ENCODE data around the gene YES1. TPM values are rescaled to one million over a fixed set of nuclear protein-coding genes. Genes with fewer than 3 reads are reported as not detected.

YES1 gene
- polyA plus RNA-seq, 1 donor (not counting 4 experiments of a cell fraction or from before 2014, with no cell fraction given), result 22.9 TPM

DNA sequence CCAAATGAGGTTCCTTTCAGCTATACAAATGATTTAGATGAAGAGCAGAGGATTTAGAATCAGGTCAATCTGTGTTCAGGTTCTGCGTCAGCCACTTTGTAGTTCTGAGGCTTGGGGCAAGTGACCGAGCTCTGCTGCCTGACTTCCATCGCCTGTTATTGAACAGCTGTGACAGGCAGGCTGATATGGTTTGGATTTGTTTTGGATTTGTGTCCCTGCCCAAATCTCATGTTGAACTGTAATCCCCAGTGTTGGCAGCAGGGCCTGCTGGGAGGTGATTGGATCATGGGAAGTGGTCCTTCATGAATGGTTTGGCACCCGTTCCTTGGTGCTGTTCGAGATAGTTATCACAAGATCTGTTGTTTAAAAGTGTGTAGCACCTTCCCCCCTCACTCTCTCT lies 136.0 kb downstream of the YES1 start:
- H4K20me1 ChIP-seq (ENCODE audit: control insufficient read depth, extremely low read depth, insufficient read depth, low read length), result no peaks in the 10 kb centered on the region
- no peaks in the 10 kb centered on the region for H3K9me3 ChIP-seq (ENCODE audit: control insufficient read depth, low read depth, low read length)
- H3K36me3 ChIP-seq (ENCODE audit: control insufficient read depth in 2 of 2, extremely low read depth in 1 of 2, insufficient read depth in 2 of 2, low read length in 2 of 2), result peaks cover 22 to 35% of the 10 kb centered on the region in 2 experiments
- H3K9ac ChIP-seq (ENCODE audit: control insufficient read depth, extremely low read depth, insufficient read depth, low read length), result no peak overlapping the region
- FAIRE-seq, result no peak
- H3K4me3 ChIP-seq (ENCODE audit: control insufficient read depth in 2 of 3, extremely low read depth in 1 of 3, insufficient read depth in 2 of 3, low read depth in 1 of 3, low read length in 3 of 3), result no peak overlapping the region
- dilution Hi-C loops (cut with MboI; ENCODE audit: extremely low pct_ligation_motif_present, low sequenced_read_pairs), result no loop called here
- H3K27ac ChIP-seq (ENCODE audit: control insufficient read depth, insufficient read depth, low read length), result no peak overlapping the region
- no peaks in the 10 kb centered on the region for H3K9me1 ChIP-seq (ENCODE audit: control insufficient read depth, extremely low read depth, insufficient read depth, low read length)
- H3K4me1 ChIP-seq (ENCODE audit: control insufficient read depth, extremely low read depth, insufficient read depth, low read length), result no peaks in the 10 kb centered on the region
- H2AFZ ChIP-seq (ENCODE audit: control insufficient read depth, low read length), result no peak overlapping the region
- H3K4me2 ChIP-seq (ENCODE audit: control insufficient read depth, extremely low read depth, insufficient read depth, low read depth, low read length), result no peak overlapping the region
- no peak for DNase-seq (ENCODE audit: low read depth, low spot score)
- no peak for TF ChIP-seq EZH2 (IDR thresholded peaks at IDR 0.05; ENCODE audit: low read length)
- TF ChIP-seq, protein P1, sequence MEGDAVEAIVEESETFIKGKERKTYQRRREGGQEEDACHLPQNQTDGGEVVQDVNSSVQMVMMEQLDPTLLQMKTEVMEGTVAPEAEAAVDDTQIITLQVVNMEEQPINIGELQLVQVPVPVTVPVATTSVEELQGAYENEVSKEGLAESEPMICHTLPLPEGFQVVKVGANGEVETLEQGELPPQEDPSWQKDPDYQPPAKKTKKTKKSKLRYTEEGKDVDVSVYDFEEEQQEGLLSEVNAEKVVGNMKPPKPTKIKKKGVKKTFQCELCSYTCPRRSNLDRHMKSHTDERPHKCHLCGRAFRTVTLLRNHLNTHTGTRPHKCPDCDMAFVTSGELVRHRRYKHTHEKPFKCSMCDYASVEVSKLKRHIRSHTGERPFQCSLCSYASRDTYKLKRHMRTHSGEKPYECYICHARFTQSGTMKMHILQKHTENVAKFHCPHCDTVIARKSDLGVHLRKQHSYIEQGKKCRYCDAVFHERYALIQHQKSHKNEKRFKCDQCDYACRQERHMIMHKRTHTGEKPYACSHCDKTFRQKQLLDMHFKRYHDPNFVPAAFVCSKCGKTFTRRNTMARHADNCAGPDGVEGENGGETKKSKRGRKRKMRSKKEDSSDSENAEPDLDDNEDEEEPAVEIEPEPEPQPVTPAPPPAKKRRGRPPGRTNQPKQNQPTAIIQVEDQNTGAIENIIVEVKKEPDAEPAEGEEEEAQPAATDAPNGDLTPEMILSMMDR (optimal IDR thresholded peaks at IDR 0.05 in 1 of 3, IDR thresholded peaks at IDR 0.05 in 1 of 3, conservative IDR thresholded peaks at IDR 0.05 in 1 of 3; ENCODE audit: extremely low read depth in 1 of 3, insufficient read depth in 2 of 3, low read length in 3 of 3), result no peak
- no peaks in the 10 kb centered on the region for H3K79me2 ChIP-seq (ENCODE audit: control insufficient read depth, insufficient read depth, low read length)
- H3K27me3 ChIP-seq (ENCODE audit: control insufficient read depth, extremely low read depth, insufficient read depth, low read length), result no peaks in the 10 kb centered on the region

- no peak overlapping the region for H3K4me2 ChIP-seq (ENCODE audit: control insufficient read depth, extremely low read depth, insufficient read depth, low read depth, low read length)
- H3K9me3 ChIP-seq (ENCODE audit: control insufficient read depth, low read depth, low read length), result no peaks in the 10 kb centered on the region
- H4K20me1 ChIP-seq (ENCODE audit: control insufficient read depth, extremely low read depth, insufficient read depth, low read length), result no peaks in the 10 kb centered on the region
- H3K9ac ChIP-seq (ENCODE audit: control insufficient read depth, extremely low read depth, insufficient read depth, low read length), result no peak overlapping the region
- H3K9me1 ChIP-seq (ENCODE audit: control insufficient read depth, extremely low read depth, insufficient read depth, low read length), result no peaks in the 10 kb centered on the region
- H3K79me2 ChIP-seq (ENCODE audit: control insufficient read depth, insufficient read depth, low read length), result no peaks in the 10 kb centered on the region
- H3K36me3 ChIP-seq (ENCODE audit: control insufficient read depth in 2 of 2, extremely low read depth in 1 of 2, insufficient read depth in 2 of 2, low read length in 2 of 2), result peaks cover 23 to 34% of the 10 kb centered on the region in 2 experiments
- no peaks in the 10 kb centered on the region for H3K27me3 ChIP-seq (ENCODE audit: control insufficient read depth, extremely low read depth, insufficient read depth, low read length)
- DNase-seq (ENCODE audit: low read depth, low spot score) (no peak), FAIRE-seq (no peak)
- no peak overlapping the region for H2AFZ ChIP-seq (ENCODE audit: control insufficient read depth, low read length)
- H3K4me1 ChIP-seq (ENCODE audit: control insufficient read depth, extremely low read depth, insufficient read depth, low read length), result no peaks in the 10 kb centered on the region
- H3K4me3 ChIP-seq (ENCODE audit: control insufficient read depth in 2 of 3, extremely low read depth in 1 of 3, insufficient read depth in 2 of 3, low read depth in 1 of 3, low read length in 3 of 3), result no peak overlapping the region
- TF ChIP-seq, protein P1 (optimal IDR thresholded peaks at IDR 0.05 in 1 of 3, IDR thresholded peaks at IDR 0.05 in 1 of 3, conservative IDR thresholded peaks at IDR 0.05 in 1 of 3; ENCODE audit: extremely low read depth in 1 of 3, insufficient read depth in 2 of 3, low read length in 3 of 3), result no peak
- TF ChIP-seq EZH2 (IDR thresholded peaks at IDR 0.05; ENCODE audit: low read length), result no peak
- H3K27ac ChIP-seq (ENCODE audit: control insufficient read depth, insufficient read depth, low read length), result no peak overlapping the region
- dilution Hi-C loops (cut with MboI; ENCODE audit: extremely low pct_ligation_motif_present, low sequenced_read_pairs), result no loop called here
These were observed 136.7 kb downstream of the YES1 start for GRCh38 chr18:675307-675706.

Measured in keratinocyte (primary cell).